KMS-11 (cell line): ENCODE results near the gene SELENOH.

Experiments
- H2AFZ ChIP-seq: fragments of 200-600 bp; sonication (generic); 2 replicates; pipeline ENCODE4 v1.6.1; 2016; ENCODE audit warnings: antibody characterized with exemption, mixed run types, low read depth
- H3K27ac ChIP-seq: fragments of 200-600 bp; sonication (generic); 2 replicates; pipeline ENCODE4 v1.6.1; 2016; ENCODE audit warnings: mild to moderate bottlenecking, mixed run types
- H3K27me3 ChIP-seq: fragments of 200-600 bp; sonication (generic); 2 replicates; pipeline ENCODE4 v1.6.1; 2017; ENCODE audit warnings: mild to moderate bottlenecking, low read depth, mixed run types, moderate library complexity; ENCODE audit not compliant: insufficient read depth
- H3K36me3 ChIP-seq: fragments of 200-600 bp; sonication (generic); 2 replicates; pipeline ENCODE4 v1.6.1; 2017; ENCODE audit warnings: mild to moderate bottlenecking, mixed run types; ENCODE audit not compliant: insufficient read depth
- H3K4me1 ChIP-seq: fragments of 200-600 bp; sonication (generic); 2 replicates; pipeline ENCODE4 v1.6.1; 2016; ENCODE audit warnings: mild to moderate bottlenecking, low read depth, mixed run types; ENCODE audit not compliant: poor library complexity, severe bottlenecking
- H3K4me2 ChIP-seq: fragments of 200-600 bp; sonication (generic); 2 replicates; pipeline ENCODE4 v1.7.0; 2016; ENCODE audit warnings: mild to moderate bottlenecking, mixed run types
- H3K4me3 ChIP-seq: fragments of 200-600 bp; sonication (generic); IDR thresholded peaks from 2 replicates; pipeline ENCODE4 v1.6.1; 2017; ENCODE audit warnings: low read depth, low read length, mixed read lengths; ENCODE audit not compliant: insufficient read depth
- H3K79me2 ChIP-seq: fragments of 200-600 bp; sonication (generic); 2 replicates; pipeline ENCODE4 v1.6.1; 2016; ENCODE audit warnings: low read depth, mixed run types; ENCODE audit not compliant: insufficient read depth
- H3K9ac ChIP-seq: fragments of 200-600 bp; sonication (generic); 2 replicates; pipeline ENCODE4 v1.6.1; 2016; ENCODE audit warnings: mild to moderate bottlenecking, mixed run types
- H4K20me1 ChIP-seq: fragments of 200-600 bp; sonication (generic); 2 replicates; pipeline ENCODE4 v1.6.1; 2016; ENCODE audit warnings: mild to moderate bottlenecking, mixed run types; ENCODE audit not compliant: insufficient read depth
- TF ChIP-seq, protein P1 (sequence below): fragments of 200-600 bp; sonication (generic); conservative IDR thresholded peaks from 2 replicates; pipeline ENCODE4 v1.6.1; 2017; ENCODE audit warnings: low read depth, mild to moderate bottlenecking, antibody characterized with exemption, low read length, moderate library complexity, mixed read lengths

SELENOH gene

DNA sequence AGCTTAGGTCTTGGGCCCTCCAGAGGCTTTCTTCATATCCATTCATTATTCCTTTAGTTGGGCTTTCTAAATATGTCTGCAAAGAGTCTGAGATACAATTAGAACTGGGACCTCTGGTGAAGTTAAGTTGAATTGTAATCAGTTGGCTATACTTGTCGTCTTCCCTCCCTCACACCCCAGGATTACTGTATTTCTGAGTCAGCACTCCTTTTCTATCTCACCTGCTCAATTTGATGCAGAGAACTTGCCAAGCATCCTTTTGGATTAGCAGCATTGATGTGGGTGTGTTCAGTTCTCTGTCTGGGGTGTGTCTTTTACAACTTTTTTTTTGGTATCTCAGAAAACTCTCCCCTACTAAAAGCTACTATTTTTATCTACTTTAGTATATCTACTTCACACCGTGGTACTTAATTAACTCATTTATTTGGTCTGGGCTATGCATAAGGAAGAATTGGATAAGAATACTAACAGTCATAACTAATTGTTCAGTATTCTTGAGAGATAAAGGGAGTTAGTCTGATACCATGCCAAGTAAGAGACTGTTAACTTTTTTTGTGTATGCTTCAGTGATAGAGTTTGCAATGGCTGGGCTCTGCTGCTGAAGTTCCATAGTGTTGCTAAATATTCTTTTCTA lies 35.4 kb downstream of the SELENOH start:
- H3K27ac ChIP-seq, result no peak overlapping the region
- no peaks in the 10 kb centered on the region for H3K4me1 ChIP-seq
- no peak overlapping the region for H3K4me2 ChIP-seq
- TF ChIP-seq, protein P1, sequence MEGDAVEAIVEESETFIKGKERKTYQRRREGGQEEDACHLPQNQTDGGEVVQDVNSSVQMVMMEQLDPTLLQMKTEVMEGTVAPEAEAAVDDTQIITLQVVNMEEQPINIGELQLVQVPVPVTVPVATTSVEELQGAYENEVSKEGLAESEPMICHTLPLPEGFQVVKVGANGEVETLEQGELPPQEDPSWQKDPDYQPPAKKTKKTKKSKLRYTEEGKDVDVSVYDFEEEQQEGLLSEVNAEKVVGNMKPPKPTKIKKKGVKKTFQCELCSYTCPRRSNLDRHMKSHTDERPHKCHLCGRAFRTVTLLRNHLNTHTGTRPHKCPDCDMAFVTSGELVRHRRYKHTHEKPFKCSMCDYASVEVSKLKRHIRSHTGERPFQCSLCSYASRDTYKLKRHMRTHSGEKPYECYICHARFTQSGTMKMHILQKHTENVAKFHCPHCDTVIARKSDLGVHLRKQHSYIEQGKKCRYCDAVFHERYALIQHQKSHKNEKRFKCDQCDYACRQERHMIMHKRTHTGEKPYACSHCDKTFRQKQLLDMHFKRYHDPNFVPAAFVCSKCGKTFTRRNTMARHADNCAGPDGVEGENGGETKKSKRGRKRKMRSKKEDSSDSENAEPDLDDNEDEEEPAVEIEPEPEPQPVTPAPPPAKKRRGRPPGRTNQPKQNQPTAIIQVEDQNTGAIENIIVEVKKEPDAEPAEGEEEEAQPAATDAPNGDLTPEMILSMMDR, result no peak
- no peak overlapping the region for H3K9ac ChIP-seq
- no peak overlapping the region for H2AFZ ChIP-seq
- no peaks in the 10 kb centered on the region for H3K36me3 ChIP-seq
- no peak overlapping the region for H3K4me3 ChIP-seq
- H3K27me3 ChIP-seq, result no peaks in the 10 kb centered on the region
- no peaks in the 10 kb centered on the region for H3K79me2 ChIP-seq
- no peaks in the 10 kb centered on the region for H4K20me1 ChIP-seq

DNA sequence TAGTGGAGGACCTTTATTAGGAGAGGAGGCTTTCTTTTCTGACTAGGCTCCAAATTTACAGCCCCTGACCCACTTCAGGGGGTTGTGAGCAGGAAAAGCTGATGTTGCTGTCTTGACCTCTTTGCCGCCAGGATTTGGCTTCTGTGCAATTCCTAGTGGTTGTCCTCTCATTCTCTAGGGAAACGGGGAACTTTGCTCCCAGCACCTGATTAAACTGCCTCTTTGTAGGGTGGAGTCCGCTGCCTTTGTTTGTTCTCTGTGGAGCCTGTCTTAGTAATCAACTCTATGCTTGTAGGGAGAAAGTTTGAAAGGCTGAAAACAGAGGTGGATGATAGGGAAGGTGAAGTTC lies 36.7 kb downstream of the SELENOH start:
- no peak overlapping the region for H3K4me3 ChIP-seq
- TF ChIP-seq, protein P1, result no peak
- H3K27ac ChIP-seq, result no peak overlapping the region
- no peak overlapping the region for H2AFZ ChIP-seq
- no peak overlapping the region for H3K4me2 ChIP-seq
- H3K4me1 ChIP-seq, result no peaks in the 10 kb centered on the region
- no peaks in the 10 kb centered on the region for H3K36me3 ChIP-seq
- no peak overlapping the region for H3K9ac ChIP-seq
- H4K20me1 ChIP-seq, result no peaks in the 10 kb centered on the region
- H3K27me3 ChIP-seq, result no peaks in the 10 kb centered on the region
- no peaks in the 10 kb centered on the region for H3K79me2 ChIP-seq

DNA sequence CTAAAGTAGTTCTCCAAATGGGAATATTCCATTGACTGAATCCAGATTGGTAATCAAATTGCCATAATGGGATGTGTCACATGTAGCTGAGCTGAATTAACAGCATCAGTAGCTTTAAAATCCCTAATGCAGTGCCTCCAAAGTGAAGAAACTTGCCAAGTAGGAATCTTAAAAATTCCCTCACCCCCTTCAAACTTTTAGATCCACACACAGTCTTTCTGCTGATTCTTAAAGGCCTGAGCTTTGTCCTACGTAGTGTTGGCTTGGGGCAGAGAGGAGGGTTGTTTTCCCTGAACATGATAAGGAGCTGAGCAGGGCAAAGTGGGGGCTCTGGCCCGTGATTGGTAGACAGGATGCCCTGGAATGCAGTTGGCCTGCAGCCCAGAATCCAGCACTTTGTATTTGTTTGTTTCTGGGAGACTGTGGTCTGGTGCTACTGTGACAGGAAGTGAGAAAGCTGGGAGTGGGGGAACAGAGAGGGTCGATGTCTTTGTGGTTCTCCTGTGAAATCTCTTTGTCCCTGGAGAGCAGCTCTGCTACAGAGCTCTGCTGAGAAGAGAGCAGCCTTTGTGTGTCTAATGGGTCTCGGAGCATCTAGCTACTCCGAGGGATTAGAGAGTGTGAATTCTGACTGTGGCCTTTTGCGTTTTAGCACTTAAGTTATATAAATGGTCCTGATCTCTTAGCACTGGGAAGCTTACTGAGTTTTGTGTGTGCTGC lies 37.2 kb downstream of the SELENOH start:
- Histone ChIP-seq H3K4me1 (no peaks in the 10 kb centered on the region), H3K36me3 (no peaks in the 10 kb centered on the region), H3K4me3 (no peak overlapping the region), H2AFZ (no peak overlapping the region), H3K9ac (no peak overlapping the region), H3K4me2 (no peak overlapping the region), H4K20me1 (no peaks in the 10 kb centered on the region), H3K79me2 (no peaks in the 10 kb centered on the region), H3K27me3 (no peaks in the 10 kb centered on the region), H3K27ac (no peak overlapping the region)
- TF ChIP-seq, protein P1, result no peak

DNA sequence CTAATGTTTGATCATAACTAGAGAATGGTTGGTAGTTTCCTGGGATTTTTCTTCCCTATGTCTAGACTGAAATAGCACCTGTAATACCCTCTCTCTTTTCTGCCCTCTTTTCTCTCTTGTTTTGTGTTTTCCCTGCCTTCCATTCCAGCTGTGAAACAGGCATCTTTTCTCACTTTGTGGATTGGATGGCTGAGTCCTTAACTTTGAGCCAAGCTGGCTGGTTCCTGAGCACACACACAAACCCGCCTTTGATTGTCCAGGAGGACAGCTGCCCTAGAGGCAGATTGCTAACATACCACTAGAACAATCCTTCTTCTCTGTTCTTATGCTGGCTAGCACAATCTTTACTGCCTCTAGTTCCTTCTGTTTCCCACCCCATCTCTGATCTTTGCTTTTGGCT lies 38.0 kb downstream of the SELENOH start:
- TF ChIP-seq, protein P1, result no peak
- no peaks in the 10 kb centered on the region for H3K27me3 ChIP-seq
- H3K4me3 ChIP-seq, result no peak overlapping the region
- no peaks in the 10 kb centered on the region for H3K79me2 ChIP-seq
- H3K4me2 ChIP-seq, result no peak overlapping the region
- no peak overlapping the region for H3K27ac ChIP-seq
- no peaks in the 10 kb centered on the region for H3K4me1 ChIP-seq
- H4K20me1 ChIP-seq, result no peaks in the 10 kb centered on the region
- no peaks in the 10 kb centered on the region for H3K36me3 ChIP-seq
- no peak overlapping the region for H3K9ac ChIP-seq
- H2AFZ ChIP-seq, result no peak overlapping the region
